ENCODE measurements around the gene ULK3. TPM values are rescaled to one million over a fixed set of nuclear protein-coding genes. Genes with fewer than 3 reads are reported as not detected.

ULK3 gene
- total RNA-seq, 2 experiments from 2014 or later, result 49.6 to 54.3 TPM

- ChIA-PET POLR2A (interaction anchor here (0.6 kb wide), 1 partner anchor 153 kb away, joined by 15 read pairs; no protein-coding TSS in a partner anchor), CTCF (interaction anchor here (1.1 to 1.7 kb wide), 2 partner anchors 45 to 197 kb away, joined by 3 to 4 read pairs; no protein-coding TSS in a partner anchor)
Measured at GRCh38 chr15:74832826-74833225, 10.1 kb downstream of the ULK3 start.

- CTCF ChIA-PET, result interaction anchor here (1.1 to 2.4 kb wide), 4 partner anchors 45 to 119 kb away, joined by 3 to 9 read pairs (median 4); no protein-coding TSS in a partner anchor
- POLR2A ChIA-PET, result no interaction called here
Measured at GRCh38 chr15:74831813-74832495, 11.0 kb downstream of the ULK3 start.

- ChIA-PET POLR2A (no interaction called here), CTCF (interaction anchor here (0.8 to 2.4 kb wide), 4 partner anchors 12 to 120 kb away, joined by 3 to 9 read pairs (median 4); partner anchors contain the start of gene ULK3)
Measured at GRCh38 chr15:74830868-74831267, 12.1 kb downstream of the ULK3 start.

GRCh38 chr15:74829991-74830390 lies 13.0 kb downstream of the ULK3 start:
- ChIA-PET CTCF (interaction anchor here (0.7 to 2.4 kb wide), 3 partner anchors 49 to 62 kb away, joined by 3 to 9 read pairs (median 3); no protein-coding TSS in a partner anchor), POLR2A (no interaction called here)

GRCh38 chr15:74829486-74829885 lies 13.5 kb downstream of the ULK3 start:
- CTCF ChIA-PET, result interaction anchor here (0.7 to 2.4 kb wide), 7 partner anchors 9 to 62 kb away, joined by 3 to 9 read pairs (median 3); no protein-coding TSS in a partner anchor

GRCh38 chr15:74828835-74829234 lies 14.1 kb downstream of the ULK3 start:
- POLR2A ChIA-PET, result no interaction called here
- CTCF ChIA-PET, result interaction anchor here (0.8 to 1.1 kb wide), 4 partner anchors 9 to 57 kb away, joined by 3 to 4 read pairs (median 3); no protein-coding TSS in a partner anchor

More at GRCh38 chr15:74829486-74829885, 13.5 kb downstream of the ULK3 start:
- POLR2A ChIA-PET, result no interaction called here

- ChIA-PET CTCF (interaction anchor here (0.6 to 2.8 kb wide), 5 partner anchors 15 to 476 kb away, joined by 3 to 10 read pairs (median 5); partner anchors contain the start of gene ULK3), POLR2A (no interaction called here)
Measured at GRCh38 chr15:74827614-74828013, 15.3 kb downstream of the ULK3 start.

GRCh38 chr15:74826921-74827320 lies 16.0 kb downstream of the ULK3 start:
- ChIA-PET CTCF (interaction anchor here (1.3 to 2.8 kb wide), 2 partner anchors 16 to 55 kb away, joined by 4 to 10 read pairs; partner anchors contain the start of gene ULK3), POLR2A (no interaction called here)

- POLR2A ChIA-PET, result interaction anchor here (0.5 kb wide), 1 partner anchor 130 kb away, joined by 3 read pairs; the partner anchor contains the start of gene RPP25
- CTCF ChIA-PET, result interaction anchor here (0.8 to 2.8 kb wide), 3 partner anchors 17 to 57 kb away, joined by 3 to 10 read pairs (median 4); partner anchors contain the start of gene ULK3
Measured at GRCh38 chr15:74826364-74826819, 16.6 kb downstream of the ULK3 start, which contains the start of gene CPLX3. CPLX3 (plus strand) TSS chr15:74826627; CDS start chr15:74826704, 77 bp downstream.

- POLR2A ChIA-PET, result interaction anchor here (0.5 kb wide), 1 partner anchor 131 kb away, joined by 3 read pairs; the partner anchor contains the start of gene RPP25
- CTCF ChIA-PET, result interaction anchor here (0.8 to 2.8 kb wide), 2 partner anchors 54 to 57 kb away, joined by 3 to 10 read pairs; no protein-coding TSS in a partner anchor
Measured at GRCh38 chr15:74825866-74826265, 17.1 kb downstream of the ULK3 start.

- POLR2A ChIA-PET, result no interaction called here
Measured at GRCh38 chr15:74824976-74825375, 18.0 kb downstream of the ULK3 start.

GRCh38 chr15:74823324-74823723 lies 19.6 kb downstream of the ULK3 start:
- CTCF ChIA-PET, result interaction anchor here (0.5 to 0.9 kb wide), 3 partner anchors 54 to 327 kb away, joined by 3 read pairs; no protein-coding TSS in a partner anchor
- POLR2A ChIA-PET, result no interaction called here

More at GRCh38 chr15:74824976-74825375, 18.0 kb downstream of the ULK3 start:
- CTCF ChIA-PET, result interaction anchor here (0.8 to 2.8 kb wide), 2 partner anchors 37 to 53 kb away, joined by 3 to 10 read pairs; no protein-coding TSS in a partner anchor

- ChIA-PET CTCF (no interaction called here), POLR2A (no interaction called here)
Measured at GRCh38 chr15:74822233-74822632, 20.7 kb downstream of the ULK3 start.

- ChIA-PET CTCF (no interaction called here), POLR2A (no interaction called here)
Measured at GRCh38 chr15:74821790-74822158, 21.2 kb downstream of the ULK3 start.

- CTCF ChIA-PET, result interaction anchor here (1.0 to 1.4 kb wide), 2 partner anchors 30 to 129 kb away, joined by 3 to 4 read pairs; no protein-coding TSS in a partner anchor
- POLR2A ChIA-PET, result no interaction called here
Measured at GRCh38 chr15:74821091-74821789, 21.7 kb downstream of the ULK3 start.

GRCh38 chr15:74820056-74820455 lies 22.9 kb downstream of the ULK3 start:
- ChIA-PET POLR2A (no interaction called here), CTCF (interaction anchor here (0.5 to 1.4 kb wide), 2 partner anchors 28 to 120 kb away, joined by 3 read pairs; no protein-coding TSS in a partner anchor)

GRCh38 chr15:74817370-74817737 lies 25.6 kb downstream of the ULK3 start:
- ChIA-PET POLR2A (interaction anchor here (0.7 kb wide), 1 partner anchor 13 kb away, joined by 5 read pairs; no protein-coding TSS in a partner anchor), CTCF (interaction anchor here (0.7 to 1.0 kb wide), 4 partner anchors 17 to 433 kb away, joined by 3 read pairs; no protein-coding TSS in a partner anchor)

GRCh38 chr15:74816624-74817369 lies 26.2 kb downstream of the ULK3 start:
- ChIA-PET CTCF (interaction anchor here (0.5 to 1.0 kb wide), 3 partner anchors 17 to 185 kb away, joined by 3 read pairs; no protein-coding TSS in a partner anchor), POLR2A (no interaction called here)
